HEK293T (cell line): ENCODE data around the gene TTC33.

ENCODE experiments used
- CTBP1 ChIP-seq: fragments of 450-650 bp; IDR thresholded peaks from 2 replicates; pipeline ENCODE4 v1.6.1; 2016; ENCODE audit warnings: borderline replicate concordance
- ELF4 ChIP-seq: fragments of 450-650 bp; IDR thresholded peaks from 2 replicates; pipeline ENCODE4 v1.6.1; 2017; ENCODE audit warnings: antibody characterized with exemption
- HDGF ChIP-seq: fragments of 450-650 bp; IDR thresholded peaks from 2 replicates; pipeline ENCODE4 v1.6.1; 2017; ENCODE audit warnings: antibody characterized with exemption, borderline replicate concordance

- TF ChIP-seq CTBP1: no peak
- TF ChIP-seq HDGF: no peak
- no peak for TF ChIP-seq ELF4
Measured at GRCh38 chr5:40780199-40780598, 24.4 kb upstream of the TTC33 start.
